Activated naive CD8-positive, alpha-beta T cell treated with anti-CD3 and anti-CD28 coated beads, Interleukin-2, amount 50 U/mL, for 24 hours (primary cell): ENCODE measurements around the gene USP32.
"Not testable (repeated sequence)": the region's sequence is repeated elsewhere in the genome, so short reads cannot be mapped to it uniquely, and the experiment has no call there.

Experiments used
- ATAC-seq: fragments of 150-1000 bp; cut with Tn5 transposase; one replicate; pipeline ENCODE4 v1.10.0; 2021
- DNase-seq: peaks from one replicate; pipeline ENCODE4 v3.0.0; 2021
- H3K27ac Mint-ChIP-seq: one replicate; pipeline ENCODE4 v1.8.0; 2021; ENCODE audit warnings: mild to moderate bottlenecking, mixed read lengths
- H3K27me3 Mint-ChIP-seq: one replicate; pipeline ENCODE4 v1.8.0; 2021; ENCODE audit warnings: mixed read lengths
- H3K36me3 Mint-ChIP-seq: one replicate; pipeline ENCODE4 v1.8.0; 2021; ENCODE audit warnings: low read depth, mixed read lengths
- H3K4me1 Mint-ChIP-seq: one replicate; pipeline ENCODE4 v1.8.0; 2021; ENCODE audit warnings: mixed read lengths
- H3K4me3 Mint-ChIP-seq: one replicate; pipeline ENCODE4 v1.8.0; 2021; ENCODE audit warnings: mild to moderate bottlenecking, moderate library complexity, mixed read lengths
- H3K9me3 Mint-ChIP-seq: one replicate; pipeline ENCODE4 v1.8.0; 2021; ENCODE audit warnings: mixed read lengths

Gene USP32

DNA sequence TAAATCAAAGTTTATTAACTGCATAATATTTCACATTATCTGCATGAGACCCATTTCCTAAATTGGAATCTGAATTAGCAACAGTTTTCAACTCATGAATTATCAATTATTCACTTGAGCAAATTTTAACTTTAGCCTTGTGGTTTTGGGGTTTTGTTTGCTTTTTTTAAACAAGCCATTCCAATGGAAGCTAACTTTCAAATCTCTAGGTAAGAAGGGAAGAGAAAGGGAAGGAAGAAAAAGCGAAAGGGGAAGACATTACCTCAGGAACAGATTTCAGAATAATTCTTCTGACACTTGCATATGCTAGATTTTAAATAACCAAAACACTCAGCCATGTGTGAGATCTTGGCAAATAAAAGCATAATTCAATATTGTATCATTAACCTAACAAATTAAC is 139.5 kb downstream of the USP32 start:
- DNase-seq (no peak), ATAC-seq (no peak)
- Mint-ChIP-seq H3K27me3 (no peaks in the 10 kb centered on the region), H3K9me3 (peaks cover 5% of the 10 kb centered on the region), H3K27ac (no peak overlapping the region), H3K4me1 (no peaks in the 10 kb centered on the region), H3K36me3 (peaks cover 38% of the 10 kb centered on the region), H3K4me3 (no peak overlapping the region)

DNA sequence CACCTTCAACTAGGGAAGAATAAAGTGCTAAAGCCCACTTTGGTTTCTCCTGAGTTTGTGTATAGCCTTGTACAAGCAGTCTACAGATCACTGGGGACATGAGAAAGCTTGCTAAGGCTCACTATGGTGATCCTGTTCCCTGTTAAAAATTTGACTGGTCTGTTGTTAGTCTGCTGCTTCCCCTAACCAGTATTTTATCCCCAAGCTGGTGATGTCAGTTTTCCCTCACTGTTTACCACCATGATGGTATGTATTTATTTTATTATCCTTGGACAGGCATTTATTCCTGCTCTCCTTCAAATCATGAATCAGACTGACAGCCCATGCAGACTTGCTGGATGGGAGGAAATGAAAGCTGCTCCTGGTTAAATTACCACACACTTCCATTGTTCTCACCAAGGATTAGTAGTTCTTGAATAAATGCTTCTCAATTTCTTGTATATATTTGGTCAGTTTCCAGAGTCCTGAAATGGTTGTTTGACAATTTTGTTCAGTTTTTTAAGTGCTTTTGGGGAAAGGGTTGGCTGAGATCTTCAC is 142.6 kb downstream of the USP32 start:
- no peaks in the 10 kb centered on the region for H3K27me3 Mint-ChIP-seq
- H3K4me1 Mint-ChIP-seq = no peaks in the 10 kb centered on the region
- no peak for ATAC-seq
- no peak overlapping the region for H3K4me3 Mint-ChIP-seq
- H3K27ac Mint-ChIP-seq = no peak overlapping the region
- no peak for DNase-seq
- H3K9me3 Mint-ChIP-seq = peaks cover 5% of the 10 kb centered on the region
- peaks cover 36% of the 10 kb centered on the region for H3K36me3 Mint-ChIP-seq

DNA sequence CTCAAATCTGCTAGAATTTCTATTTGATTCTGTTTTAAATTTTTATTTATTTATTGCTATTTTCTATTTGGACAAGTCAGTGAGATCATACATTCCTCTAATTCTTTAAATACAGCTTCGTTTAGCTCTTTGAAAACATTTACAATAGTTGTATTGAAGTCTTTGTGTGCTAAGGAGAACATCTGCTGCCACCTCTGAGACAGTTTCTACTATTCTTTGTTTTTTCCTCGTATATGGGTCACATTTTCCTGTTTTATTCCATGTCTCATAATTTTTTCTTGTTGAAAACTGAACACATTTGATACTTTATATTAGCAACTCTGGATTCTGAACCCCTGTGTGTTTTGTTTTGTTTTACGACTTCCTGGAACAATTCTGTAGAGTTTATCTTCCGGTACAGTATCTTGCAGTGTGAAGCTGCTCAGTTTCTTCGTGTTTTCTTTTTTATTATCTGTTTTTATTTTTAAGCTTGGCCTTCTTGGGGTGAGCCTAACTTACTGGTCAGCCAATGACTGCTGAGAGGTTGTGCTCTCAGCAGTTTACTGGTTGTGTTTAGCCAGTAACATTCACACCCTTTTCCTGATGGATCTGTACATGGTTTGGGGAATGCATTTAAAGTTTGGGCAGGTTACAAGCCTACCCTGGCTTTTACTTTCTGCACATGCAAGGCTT is 143.2 kb downstream of the USP32 start:
- peaks cover 5% of the 10 kb centered on the region for H3K9me3 Mint-ChIP-seq
- H3K36me3 Mint-ChIP-seq = peaks cover 34% of the 10 kb centered on the region
- H3K27ac Mint-ChIP-seq = no peak overlapping the region
- no peak overlapping the region for H3K4me3 Mint-ChIP-seq
- DNase-seq = no peak
- no peak for ATAC-seq
- H3K4me1 Mint-ChIP-seq = no peaks in the 10 kb centered on the region
- no peaks in the 10 kb centered on the region for H3K27me3 Mint-ChIP-seq

DNA sequence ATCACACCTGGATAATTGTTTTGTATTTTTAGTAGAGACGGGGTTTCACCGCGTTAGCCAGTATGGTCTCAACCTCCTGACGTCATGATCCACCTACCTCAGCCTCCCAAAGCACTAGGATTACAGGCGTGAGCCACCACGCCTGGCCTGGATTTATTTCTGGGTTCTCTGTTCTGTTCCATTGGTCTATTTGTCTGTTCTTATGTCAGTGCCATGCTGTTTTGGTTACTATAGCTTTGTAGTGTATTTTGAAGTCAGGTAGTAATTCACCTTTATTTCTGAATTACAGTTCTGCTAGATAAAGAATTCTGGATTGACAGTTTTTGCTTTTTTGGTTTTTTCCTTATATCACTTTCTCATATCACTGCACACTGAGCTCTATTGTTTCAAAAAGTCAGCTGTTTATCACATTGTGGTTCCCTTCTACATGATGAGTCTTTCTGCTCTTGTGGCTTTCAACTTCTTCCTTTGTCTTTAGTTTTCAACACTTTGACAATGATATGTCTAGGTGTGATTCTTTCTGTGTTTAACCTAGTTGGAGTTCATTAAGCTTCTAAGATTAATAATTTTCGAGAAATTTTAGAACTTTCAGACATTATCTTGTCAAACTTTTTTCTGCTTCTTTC is 144.0 kb downstream of the USP32 start:
- Mint-ChIP-seq H3K36me3 (peaks cover 34% of the 10 kb centered on the region), H3K27ac (no peak overlapping the region), H3K4me3 (no peak overlapping the region), H3K27me3 (no peaks in the 10 kb centered on the region), H3K4me1 (no peaks in the 10 kb centered on the region), H3K9me3 (peaks cover 5% of the 10 kb centered on the region)
- ATAC-seq = no peak
- DNase-seq = no peak

DNA sequence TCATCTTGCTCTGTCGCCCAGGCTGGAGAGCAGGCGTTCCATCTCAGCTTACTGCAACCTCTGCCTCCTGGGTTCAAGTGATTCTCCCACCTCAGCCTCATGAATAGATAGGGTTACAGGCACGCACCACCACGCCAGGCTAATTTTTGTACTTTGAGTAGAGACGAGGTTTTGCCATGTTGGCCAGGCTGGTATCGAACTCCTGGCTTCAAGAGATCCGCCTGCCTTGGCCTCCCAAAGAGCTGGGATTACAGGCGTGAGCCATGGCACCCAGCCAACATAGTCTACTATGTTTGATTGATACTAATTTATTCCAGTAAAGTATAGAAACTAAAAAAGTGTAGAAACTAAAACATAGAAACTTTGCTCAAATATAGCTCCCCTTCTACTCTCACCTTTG is 147.3 kb downstream of the USP32 start:
- peaks cover 5% of the 10 kb centered on the region for H3K9me3 Mint-ChIP-seq
- no peak for DNase-seq
- no peaks in the 10 kb centered on the region for H3K4me1 Mint-ChIP-seq
- no peak overlapping the region for H3K27ac Mint-ChIP-seq
- peaks cover 33% of the 10 kb centered on the region for H3K36me3 Mint-ChIP-seq
- ATAC-seq = no peak
- H3K27me3 Mint-ChIP-seq = no peaks in the 10 kb centered on the region
- no peak overlapping the region for H3K4me3 Mint-ChIP-seq

DNA sequence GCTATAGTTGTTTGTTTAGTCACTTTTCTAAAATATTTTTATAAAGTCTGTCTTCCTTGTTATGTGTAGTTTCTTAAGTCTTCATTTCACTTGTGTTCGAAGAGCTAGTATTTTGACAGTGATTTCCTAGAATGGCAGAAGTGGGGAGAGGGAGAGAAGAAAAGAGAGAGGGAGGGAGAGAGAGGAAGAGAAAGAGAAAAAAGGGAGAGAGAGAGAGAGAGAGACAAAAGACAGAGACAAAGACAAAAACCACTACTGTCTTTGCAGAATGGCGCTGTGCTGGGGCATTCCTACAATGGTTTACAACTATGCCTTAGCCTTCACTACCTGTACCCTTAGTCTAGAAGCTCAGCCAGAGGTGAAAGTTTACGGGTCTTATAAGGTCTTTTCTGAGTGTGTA is 151.6 kb downstream of the USP32 start:
- Mint-ChIP-seq H3K9me3 (no peaks in the 10 kb centered on the region), H3K4me1 (no peaks in the 10 kb centered on the region), H3K27ac (no peak overlapping the region), H3K27me3 (no peaks in the 10 kb centered on the region), H3K4me3 (no peak overlapping the region), H3K36me3 (peaks cover 11% of the 10 kb centered on the region)
- DNase-seq = no peak
- ATAC-seq = no peak

DNA sequence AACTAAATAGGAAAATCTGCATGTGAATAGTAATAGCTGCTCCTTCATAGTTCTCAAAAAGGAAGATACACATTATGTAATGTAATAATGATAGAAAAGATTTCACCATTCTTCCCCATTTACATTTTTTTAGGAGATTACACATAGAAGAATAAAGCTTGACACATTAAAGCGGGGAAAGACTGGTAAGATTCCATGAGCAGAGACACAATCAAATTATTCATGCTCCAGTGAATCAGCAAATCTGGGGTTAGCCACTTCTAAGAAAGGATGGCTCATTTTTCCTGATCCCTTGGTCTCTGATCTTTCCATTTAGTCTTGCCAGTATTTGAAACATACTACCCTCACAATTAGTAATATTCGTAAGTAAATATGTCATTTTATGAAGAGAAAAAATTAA is 160.2 kb downstream of the USP32 start:
- Mint-ChIP-seq H3K9me3 (no peaks in the 10 kb centered on the region), H3K4me1 (peaks cover 10% of the 10 kb centered on the region), H3K36me3 (peaks cover 7% of the 10 kb centered on the region), H3K27ac (peak overlapping the region; percentile 25), H3K27me3 (no peaks in the 10 kb centered on the region), H3K4me3 (no peak overlapping the region)
- peak; percentile 36 for ATAC-seq
- DNase-seq = no peak

DNA sequence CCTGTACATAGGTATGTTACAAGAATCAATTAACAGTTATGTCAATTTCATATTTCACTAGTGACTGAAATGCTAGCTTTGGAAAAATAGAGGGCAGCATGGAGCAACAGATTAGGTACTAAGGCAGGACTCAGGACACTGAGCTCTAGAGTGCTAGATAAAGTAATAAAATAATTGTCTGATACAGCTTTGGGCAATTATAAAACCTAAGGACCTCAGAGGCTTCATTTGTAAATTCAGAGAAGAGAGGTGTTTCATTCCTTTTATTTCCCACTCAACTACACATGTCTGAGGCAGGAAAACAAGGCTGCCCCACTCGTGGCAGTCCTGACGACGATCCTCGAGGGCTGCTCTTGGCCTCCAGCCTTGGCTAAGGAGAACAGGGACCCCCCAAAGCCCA is 160.7 kb downstream of the USP32 start:
- H3K27me3 Mint-ChIP-seq = no peaks in the 10 kb centered on the region
- peak overlapping the region; percentile 25 for H3K27ac Mint-ChIP-seq
- no peak overlapping the region for H3K4me3 Mint-ChIP-seq
- H3K4me1 Mint-ChIP-seq = peaks cover 10% of the 10 kb centered on the region
- no peaks in the 10 kb centered on the region for H3K9me3 Mint-ChIP-seq
- H3K36me3 Mint-ChIP-seq = peaks cover 7% of the 10 kb centered on the region
- DNase-seq (no peak), ATAC-seq (peak; percentile 36)

DNA sequence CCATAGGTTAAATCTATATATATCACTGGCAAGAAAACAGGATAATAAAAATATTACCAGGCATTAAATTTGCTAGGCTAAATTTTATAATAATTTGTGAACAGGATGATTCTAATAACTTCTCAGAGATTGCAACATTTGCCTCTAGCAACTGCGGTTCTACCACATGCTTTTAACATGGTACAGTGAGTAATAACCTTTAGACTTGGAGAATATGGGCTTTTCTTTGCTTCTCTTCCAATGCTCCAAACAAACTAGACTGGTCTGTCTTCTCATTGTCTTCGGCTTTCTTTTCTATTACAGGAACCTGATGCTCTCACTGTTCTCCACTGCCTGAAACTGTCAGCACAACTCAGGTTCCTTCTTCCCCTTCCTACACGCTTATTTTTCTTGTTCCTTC is 161.6 kb downstream of the USP32 start:
- Mint-ChIP-seq H3K36me3 (peaks cover 7% of the 10 kb centered on the region), H3K27me3 (no peaks in the 10 kb centered on the region), H3K27ac (no peak overlapping the region), H3K9me3 (no peaks in the 10 kb centered on the region), H3K4me1 (peaks cover 10% of the 10 kb centered on the region), H3K4me3 (no peak overlapping the region)
- DNase-seq = no peak
- ATAC-seq = no peak

DNA sequence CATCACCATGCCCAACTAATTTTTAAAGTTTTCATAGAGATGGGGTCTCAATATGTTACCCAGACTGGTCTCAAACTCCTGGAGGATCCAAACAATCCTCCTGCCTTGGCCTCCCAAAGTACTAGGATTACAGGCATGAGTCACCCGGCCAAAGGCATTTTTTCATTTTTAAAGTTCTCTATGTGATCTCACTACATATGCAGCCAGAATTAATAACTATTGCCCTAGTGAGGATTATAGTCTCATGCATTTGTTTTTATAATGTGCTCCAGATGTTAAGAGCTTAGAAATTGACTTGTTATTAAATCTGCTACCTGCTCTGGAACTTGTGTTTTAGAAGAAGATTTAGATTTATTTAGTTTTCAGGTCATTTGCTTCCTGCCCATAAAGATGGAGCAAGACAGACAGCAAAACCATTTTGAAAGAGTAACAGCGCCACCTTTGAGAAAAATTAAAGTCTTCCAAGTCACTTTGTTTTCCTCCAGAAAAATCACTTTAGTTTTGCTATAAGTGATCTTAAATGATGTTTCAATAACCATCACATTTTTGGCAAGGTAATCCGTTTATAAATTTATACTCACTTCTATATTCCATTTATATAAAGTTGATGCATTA is 162.6 kb downstream of the USP32 start:
- H3K27ac Mint-ChIP-seq = no peak overlapping the region
- DNase-seq = no peak
- no peaks in the 10 kb centered on the region for H3K9me3 Mint-ChIP-seq
- no peaks in the 10 kb centered on the region for H3K27me3 Mint-ChIP-seq
- no peak for ATAC-seq
- H3K36me3 Mint-ChIP-seq = peaks cover 2% of the 10 kb centered on the region
- no peak overlapping the region for H3K4me3 Mint-ChIP-seq
- H3K4me1 Mint-ChIP-seq = peaks cover 10% of the 10 kb centered on the region

DNA sequence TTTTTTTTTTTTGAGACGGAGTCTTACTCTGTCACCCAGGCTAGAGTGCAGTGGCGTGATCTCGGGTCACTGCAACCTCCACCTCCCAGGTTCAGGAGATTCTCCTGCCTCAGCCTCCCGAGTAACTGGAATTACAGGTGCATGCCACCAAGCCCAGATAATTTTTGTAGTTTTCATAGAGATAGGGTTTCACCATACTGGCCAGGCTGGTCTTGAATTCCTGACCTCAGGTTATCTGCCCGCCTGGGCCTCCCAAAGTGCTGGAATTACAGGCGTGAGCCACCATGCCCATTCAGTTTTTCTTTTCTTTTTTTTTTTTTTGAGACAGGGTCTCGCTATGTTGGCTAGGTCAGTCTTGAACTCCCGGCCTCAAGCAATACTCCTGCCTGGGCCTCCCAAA is 164.7 kb downstream of the USP32 start:
- H3K4me1 Mint-ChIP-seq, ATAC-seq: not testable (repeated sequence)

DNA sequence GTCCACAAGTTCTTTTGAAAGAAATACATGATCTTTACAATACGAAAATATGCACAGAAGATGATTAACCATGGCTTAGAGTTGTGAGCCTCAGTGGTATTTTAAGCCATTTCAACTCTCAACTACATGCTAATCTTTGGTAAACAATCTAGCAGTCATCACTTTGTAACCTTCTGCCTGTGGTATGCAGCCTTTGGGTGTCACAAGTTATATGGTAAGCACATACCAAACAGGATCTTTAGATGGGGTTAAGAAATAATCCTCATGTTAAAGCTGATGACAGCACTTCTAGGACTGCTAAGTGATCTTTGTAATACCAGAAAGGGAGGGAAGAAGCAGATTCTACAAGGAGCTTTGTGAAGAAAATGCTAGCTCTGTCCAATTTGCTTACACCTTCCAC is 167.9 kb downstream of the USP32 start:
- H3K4me3 Mint-ChIP-seq = no peak overlapping the region
- no peaks in the 10 kb centered on the region for H3K9me3 Mint-ChIP-seq
- ATAC-seq (no peak), DNase-seq (no peak)
- no peaks in the 10 kb centered on the region for H3K4me1 Mint-ChIP-seq
- no peak overlapping the region for H3K27ac Mint-ChIP-seq
- peaks cover 12% of the 10 kb centered on the region for H3K36me3 Mint-ChIP-seq
- no peaks in the 10 kb centered on the region for H3K27me3 Mint-ChIP-seq

More for the DNA sequence above, 164.7 kb downstream of the USP32 start:
- not testable (repeated sequence) for H3K36me3 Mint-ChIP-seq, H3K27me3 Mint-ChIP-seq, H3K9me3 Mint-ChIP-seq, H3K27ac Mint-ChIP-seq, DNase-seq, H3K4me3 Mint-ChIP-seq

DNA sequence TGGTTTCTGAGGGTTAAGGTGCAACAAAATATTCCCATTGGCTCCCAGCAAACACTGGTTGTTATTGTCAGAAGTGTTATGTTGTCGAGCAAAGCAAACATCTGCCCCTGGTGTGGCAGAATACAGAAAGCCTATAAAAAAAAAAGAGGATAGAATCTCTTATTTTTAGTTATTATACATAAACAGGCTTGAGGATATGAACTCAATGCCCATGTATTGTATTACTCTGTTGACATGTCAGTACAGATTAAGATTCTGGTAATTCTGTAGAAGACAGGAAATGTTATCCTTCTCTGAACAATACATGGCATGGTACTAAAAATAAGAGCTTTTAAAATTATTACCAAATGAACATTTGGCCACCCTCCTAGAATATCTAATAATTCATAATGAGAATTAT is 168.5 kb downstream of the USP32 start:
- no peak for ATAC-seq
- Mint-ChIP-seq H3K4me3 (no peak overlapping the region), H3K27ac (no peak overlapping the region), H3K36me3 (peaks cover 12% of the 10 kb centered on the region), H3K4me1 (no peaks in the 10 kb centered on the region), H3K9me3 (no peaks in the 10 kb centered on the region), H3K27me3 (no peaks in the 10 kb centered on the region)
- no peak for DNase-seq

DNA sequence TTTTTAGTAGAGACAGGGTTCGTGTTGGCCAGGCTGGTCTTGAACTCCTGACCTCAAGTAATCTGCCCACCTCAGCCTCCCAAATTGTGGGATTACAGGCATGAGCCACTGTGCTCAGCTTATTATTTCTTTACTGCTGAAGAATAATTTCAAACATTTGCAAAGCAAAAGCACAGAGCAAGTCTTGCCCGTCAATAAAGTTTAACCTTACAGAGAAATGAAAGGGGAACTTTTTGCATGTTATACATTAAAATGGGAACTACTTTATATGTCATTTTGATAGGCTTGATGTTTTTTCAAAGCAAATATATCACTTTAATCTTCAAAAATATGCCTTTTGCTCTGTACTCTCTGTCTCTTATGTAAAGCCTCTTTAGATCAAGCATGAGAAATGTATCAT is 173.2 kb downstream of the USP32 start:
- ATAC-seq, H3K4me3 Mint-ChIP-seq, H3K27me3 Mint-ChIP-seq, H3K27ac Mint-ChIP-seq, DNase-seq, H3K4me1 Mint-ChIP-seq, H3K9me3 Mint-ChIP-seq: not testable (repeated sequence)
- peaks cover 12% of the 10 kb centered on the region for H3K36me3 Mint-ChIP-seq

DNA sequence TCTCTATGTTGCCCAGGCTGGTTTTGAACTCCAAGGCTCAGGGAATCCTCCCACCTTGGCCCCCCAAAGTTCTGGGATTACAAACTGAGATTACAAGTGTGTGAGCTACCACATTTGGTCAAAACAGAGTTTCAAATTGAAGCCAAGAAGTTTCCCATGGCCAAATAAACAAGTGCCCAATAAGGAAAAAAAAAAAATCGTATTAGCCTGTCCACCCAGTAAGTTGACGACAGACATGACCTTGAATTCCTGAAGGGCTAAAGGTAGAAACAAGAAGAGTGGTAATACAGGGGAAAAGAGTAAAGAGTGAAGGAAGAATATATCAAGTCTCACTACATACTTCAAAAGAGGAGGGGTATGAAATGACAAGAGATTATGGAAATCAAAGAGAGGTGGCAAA is 176.0 kb downstream of the USP32 start:
- H3K36me3 Mint-ChIP-seq, H3K4me1 Mint-ChIP-seq, ATAC-seq, H3K27me3 Mint-ChIP-seq, H3K4me3 Mint-ChIP-seq, DNase-seq, H3K27ac Mint-ChIP-seq, H3K9me3 Mint-ChIP-seq: not testable (repeated sequence)
